ENCODE measurements around the gene PDS5B.
"Not testable (repeated sequence)": the region's sequence is repeated elsewhere in the genome, so short reads cannot be mapped to it uniquely, and the experiment has no call there.

PDS5B gene

GRCh38 chr13:32586080-32586900 lies at the start of gene PDS5B:
PDS5B (plus strand) TSS chr13:32586452; CDS start chr13:32648773, 62,321 bp downstream.
- DNase-seq = peak; percentile 41

GRCh38 chr13:32537580-32538142 lies 48.6 kb upstream of the PDS5B start:
- DNase-seq = no peak

- DNase-seq = no peak
Observed at GRCh38 chr13:32538143-32538620, 48.1 kb upstream of the PDS5B start.

- DNase-seq = peak; percentile 45
Observed at GRCh38 chr13:32538621-32539246, 47.5 kb upstream of the PDS5B start, which contains the start of gene N4BP2L2. N4BP2L2 (minus strand) TSS chr13:32538795; CDS start chr13:32537027, 1,768 bp downstream.

GRCh38 chr13:32542221-32542620 lies 44.0 kb upstream of the PDS5B start:
- no peak for DNase-seq

GRCh38 chr13:32545083-32545482 lies 41.2 kb upstream of the PDS5B start:
- no peak for DNase-seq

GRCh38 chr13:32548837-32549236 lies 37.4 kb upstream of the PDS5B start:
- no peak for DNase-seq

- no peak for DNase-seq
Observed at GRCh38 chr13:32549788-32550187, 36.5 kb upstream of the PDS5B start.

- no peak for DNase-seq
Observed at GRCh38 chr13:32553720-32554119, 32.5 kb upstream of the PDS5B start.

GRCh38 chr13:32555613-32556012 lies 30.6 kb upstream of the PDS5B start:
- no peak for DNase-seq

GRCh38 chr13:32560842-32561241 lies 25.4 kb upstream of the PDS5B start:
- not testable (repeated sequence) for DNase-seq

- DNase-seq = not testable (repeated sequence)
Observed at GRCh38 chr13:32575687-32576086, 10.6 kb upstream of the PDS5B start.

GRCh38 chr13:32577032-32577431 lies 9.2 kb upstream of the PDS5B start:
- no peak for DNase-seq

GRCh38 chr13:32581177-32581786 lies 5.0 kb upstream of the PDS5B start:
- DNase-seq = no peak

GRCh38 chr13:32582281-32582680 lies 4.0 kb upstream of the PDS5B start:
- no peak for DNase-seq

- no peak for DNase-seq
Observed at GRCh38 chr13:32582991-32583390, 3.3 kb upstream of the PDS5B start.

- DNase-seq = no peak
Observed at GRCh38 chr13:32585550-32586079, 637 bp upstream of the PDS5B start.

- DNase-seq = no peak
Observed at GRCh38 chr13:32587011-32587810, 959 bp downstream of the PDS5B start.

GRCh38 chr13:32587811-32588170 lies 1.5 kb downstream of the PDS5B start:
- no peak for DNase-seq

GRCh38 chr13:32588736-32589135 lies 2.5 kb downstream of the PDS5B start:
- DNase-seq = no peak

GRCh38 chr13:32589471-32589870 lies 3.2 kb downstream of the PDS5B start:
- DNase-seq = no peak

GRCh38 chr13:32590266-32590665 lies 4.0 kb downstream of the PDS5B start:
- DNase-seq = no peak
